NCI-H146 (cell line): ENCODE measurements around the gene SLC39A10.

Source experiments
- DNase-seq: peaks from one replicate; lab custom pipeline; 2025; lab: John Stamatoyannopoulos, UW

The SLC39A10 gene

GRCh38 chr2:195727106-195727505 lies 70.1 kb downstream of the SLC39A10 start:
- DNase-seq: no peak

GRCh38 chr2:195730912-195731311 lies 73.9 kb downstream of the SLC39A10 start:
- DNase-seq: no peak

- DNase-seq: no peak
These were observed 75.5 kb downstream of the SLC39A10 start for GRCh38 chr2:195732574-195732973.

- no peak for DNase-seq
These were observed 76.8 kb downstream of the SLC39A10 start for GRCh38 chr2:195733831-195734230.

- no peak for DNase-seq
These were observed 77.4 kb downstream of the SLC39A10 start for GRCh38 chr2:195734395-195734794.

GRCh38 chr2:195734931-195735330 lies 77.9 kb downstream of the SLC39A10 start:
- DNase-seq: no peak

- no peak for DNase-seq
These were observed 78.3 kb downstream of the SLC39A10 start for GRCh38 chr2:195735347-195735746.

- DNase-seq: no peak
These were observed 80.7 kb downstream of the SLC39A10 start for GRCh38 chr2:195737511-195738325.

GRCh38 chr2:195741191-195741590 lies 84.2 kb downstream of the SLC39A10 start:
- DNase-seq: no peak

GRCh38 chr2:195756218-195756942 lies 99.4 kb downstream of the SLC39A10 start:
- DNase-seq: no peak

- DNase-seq: no peak
These were observed 101.8 kb downstream of the SLC39A10 start for GRCh38 chr2:195758846-195759245.

- DNase-seq: no peak
These were observed 102.9 kb downstream of the SLC39A10 start for GRCh38 chr2:195759877-195760276.

- DNase-seq: no peak
These were observed 106.8 kb downstream of the SLC39A10 start for GRCh38 chr2:195763866-195764265.

GRCh38 chr2:195766691-195767090 lies 109.7 kb downstream of the SLC39A10 start:
- no peak for DNase-seq

- no peak for DNase-seq
These were observed 111.4 kb downstream of the SLC39A10 start for GRCh38 chr2:195768431-195768830.

GRCh38 chr2:195769975-195770374 lies 112.9 kb downstream of the SLC39A10 start:
- no peak for DNase-seq

- DNase-seq: no peak
These were observed 122.5 kb downstream of the SLC39A10 start for GRCh38 chr2:195779491-195779890.

- no peak for DNase-seq
These were observed 125.1 kb downstream of the SLC39A10 start for GRCh38 chr2:195782156-195782555.
